GM12891 (cell line): Measurements from ENCODE around the gene TMCC1.

Source experiments
- PAX5 ChIP-seq: IDR thresholded peaks from 2 replicates; pipeline ENCODE4 v1.6.1; 2011; ENCODE audit warnings: low read length, moderate library complexity, mild to moderate bottlenecking; ENCODE audit not compliant: insufficient read depth, severe bottlenecking
- POLR2A ChIP-seq: IDR thresholded peaks from 2 replicates; pipeline ENCODE4 v1.6.1; 2011; ENCODE audit warnings: low read depth, low read length, control low read depth
- POLR2AphosphoS5 ChIP-seq: IDR thresholded peaks from 2 replicates; pipeline ENCODE4 v1.6.1; 2011; ENCODE audit warnings: low read depth, low read length, control low read depth
- POU2F2 ChIP-seq: IDR thresholded peaks from 2 replicates; pipeline ENCODE4 v1.6.1; 2011; ENCODE audit warnings: low read depth, mild to moderate bottlenecking, control low read depth, low read length, moderate library complexity
- TAF1 ChIP-seq: IDR thresholded peaks from 2 replicates; pipeline ENCODE4 v1.6.1; 2011; ENCODE audit warnings: low read depth, low read length, control low read depth

DNA sequence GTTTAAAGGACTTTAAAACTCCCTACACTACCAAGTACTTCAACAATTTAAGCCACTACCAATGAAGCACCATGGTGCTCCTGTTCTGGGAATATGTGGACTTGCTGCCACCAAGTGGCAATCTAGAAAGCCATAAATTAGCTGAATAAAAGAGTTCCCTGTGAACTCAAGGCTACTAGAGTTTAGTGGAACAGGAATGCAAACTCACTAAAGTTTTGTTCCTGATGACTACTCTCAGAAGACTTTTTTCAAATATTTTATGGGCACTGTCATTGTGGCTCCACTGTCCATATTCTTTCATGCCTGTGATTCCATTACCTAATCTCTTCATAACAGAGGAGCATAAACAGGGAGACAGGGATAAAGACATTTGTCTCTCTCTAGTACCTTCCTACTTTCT lies 63.9 kb downstream of the TMCC1 start:
- TF ChIP-seq POLR2AphosphoS5 (no peak), TAF1 (no peak), POLR2A (no peak), POU2F2 (no peak), PAX5 (no peak)
